Neural crest cell (in vitro differentiated cells): ENCODE data around the gene FSTL5. TPM values are rescaled to one million over a fixed set of nuclear protein-coding genes. Genes with fewer than 3 reads are reported as not detected.

ENCODE experiments used
- DNase-seq: peaks from one replicate; pipeline ENCODE4 v3.0.0; 2021; ENCODE audit warnings: low read depth, mixed read lengths, low spot score
- H3K27ac Mint-ChIP-seq: one replicate; pipeline ENCODE4 v1.8.0; 2021; ENCODE audit warnings: mild to moderate bottlenecking, mixed read lengths; ENCODE audit not compliant: unreplicated experiment
- H3K27me3 Mint-ChIP-seq: 2 replicates; pipeline ENCODE4 v1.8.0; 2021; ENCODE audit warnings: low read depth, mild to moderate bottlenecking, mixed read lengths
- H3K36me3 Mint-ChIP-seq: 2 replicates; pipeline ENCODE4 v1.8.0; 2021; ENCODE audit warnings: low read depth, mild to moderate bottlenecking, mixed read lengths
- H3K4me1 Mint-ChIP-seq: 2 replicates; pipeline ENCODE4 v1.8.0; 2021; ENCODE audit warnings: mixed read lengths
- H3K4me3 Mint-ChIP-seq: one replicate; pipeline ENCODE4 v1.8.0; 2021; ENCODE audit warnings: mild to moderate bottlenecking, mixed read lengths
- H3K9me3 Mint-ChIP-seq: 2 replicates; pipeline ENCODE4 v1.8.0; 2021; ENCODE audit warnings: mixed read lengths
- CTCF ChIP-seq: fragments of 200-600 bp; sonication (generic); conservative IDR thresholded peaks from 2 replicates; pipeline ENCODE4 v1.5.0; 2021; ENCODE audit warnings: antibody characterized with exemption, mild to moderate bottlenecking
- total RNA-seq: library from RNA; stranded (reverse); gene quantifications from 2 replicates; pipeline ENCODE4 v1.2.1, GENCODE V29; 2021

The FSTL5 gene
- total RNA-seq, 1 donor from 2014 or later, result 7.4 TPM

- no peak for TF ChIP-seq CTCF
- H3K4me1 Mint-ChIP-seq, result peaks cover 5% of the 10 kb centered on the region
Observed at GRCh38 chr4:161987611-161988010, 176.2 kb downstream of the FSTL5 start.

GRCh38 chr4:161952382-161952781, 211.4 kb downstream of the FSTL5 start:
- H3K4me1 Mint-ChIP-seq, result peaks cover 4% of the 10 kb centered on the region
- H3K27ac Mint-ChIP-seq, result no peak overlapping the region
- no peak for DNase-seq
- peaks cover 4% of the 10 kb centered on the region for H3K36me3 Mint-ChIP-seq
- H3K27me3 Mint-ChIP-seq, result no peaks in the 10 kb centered on the region
- H3K9me3 Mint-ChIP-seq, result peaks cover 3% of the 10 kb centered on the region
- no peak overlapping the region for H3K4me3 Mint-ChIP-seq
- TF ChIP-seq CTCF, result no peak

More at GRCh38 chr4:161987611-161988010, 176.2 kb downstream of the FSTL5 start:
- Mint-ChIP-seq H3K36me3 (no peaks in the 10 kb centered on the region), H3K4me3 (no peak overlapping the region), H3K27me3 (no peaks in the 10 kb centered on the region), H3K9me3 (peaks cover 4% of the 10 kb centered on the region), H3K27ac (no peak overlapping the region)
- no peak for DNase-seq

GRCh38 chr4:161949946-161950725, 213.7 kb downstream of the FSTL5 start:
- H3K27me3 Mint-ChIP-seq, result no peaks in the 10 kb centered on the region
- H3K36me3 Mint-ChIP-seq, result peaks cover 4% of the 10 kb centered on the region
- no peak for TF ChIP-seq CTCF
- peaks cover 3% of the 10 kb centered on the region for H3K9me3 Mint-ChIP-seq
- no peak overlapping the region for H3K4me3 Mint-ChIP-seq
- H3K4me1 Mint-ChIP-seq, result peaks cover 4% of the 10 kb centered on the region
- DNase-seq, result no peak
- no peak overlapping the region for H3K27ac Mint-ChIP-seq

GRCh38 chr4:161948026-161948770, 215.6 kb downstream of the FSTL5 start:
- Mint-ChIP-seq H3K36me3 (peaks cover 4% of the 10 kb centered on the region), H3K27ac (no peak overlapping the region), H3K4me1 (peaks cover 4% of the 10 kb centered on the region), H3K9me3 (peaks cover 6% of the 10 kb centered on the region), H3K4me3 (no peak overlapping the region), H3K27me3 (no peaks in the 10 kb centered on the region)
- TF ChIP-seq CTCF, result no peak
- DNase-seq, result no peak

- H3K4me1 Mint-ChIP-seq, result no peaks in the 10 kb centered on the region
- no peaks in the 10 kb centered on the region for H3K27me3 Mint-ChIP-seq
- peaks cover 4% of the 10 kb centered on the region for H3K9me3 Mint-ChIP-seq
- no peak overlapping the region for H3K4me3 Mint-ChIP-seq
- no peak for TF ChIP-seq CTCF
- H3K36me3 Mint-ChIP-seq, result no peaks in the 10 kb centered on the region
- no peak overlapping the region for H3K27ac Mint-ChIP-seq
- DNase-seq, result no peak
Observed at GRCh38 chr4:161937596-161937995, 226.2 kb downstream of the FSTL5 start.
